GM23248 (cell line): ENCODE results near the gene HCN1. TPM values are rescaled to one million over a fixed set of nuclear protein-coding genes. Genes with fewer than 3 reads are reported as not detected.
"Not testable (repeated sequence)": the region's sequence is repeated elsewhere in the genome, so short reads cannot be mapped to it uniquely, and the experiment has no call there.

Experiments
- DNase-seq: peaks from one replicate; pipeline ENCODE4 v3.0.0-alpha.2; 2015
- H2AFZ ChIP-seq: fragments of 200-600 bp; sonication (generic); 2 replicates; pipeline ENCODE4 v1.6.1; 2016; ENCODE audit warnings: antibody characterized with exemption
- H3F3A ChIP-seq: fragments of 200-600 bp; sonication (generic); 2 replicates; pipeline ENCODE4 v1.6.1; 2016; ENCODE audit warnings: mild to moderate bottlenecking, antibody characterized with exemption, mixed run types; ENCODE audit not compliant: insufficient read depth
- H3K27ac ChIP-seq: fragments of 200-600 bp; sonication (generic); 2 replicates; pipeline ENCODE4 v1.5.1; 2016; ENCODE audit warnings: mild to moderate bottlenecking
- H3K27me3 ChIP-seq: fragments of 200-600 bp; sonication (generic); replicated peaks from 2 replicates; pipeline ENCODE4 v1.6.1; 2016; ENCODE audit warnings: mild to moderate bottlenecking; ENCODE audit not compliant: insufficient read depth
- H3K36me3 ChIP-seq: fragments of 200-600 bp; sonication (generic); 2 replicates; pipeline ENCODE4 v1.6.1; 2016; ENCODE audit warnings: low read depth, mild to moderate bottlenecking
- H3K4me1 ChIP-seq: fragments of 200-600 bp; sonication (generic); 2 replicates; pipeline ENCODE4 v1.6.1; 2016; ENCODE audit warnings: mild to moderate bottlenecking; ENCODE audit not compliant: insufficient read depth
- H3K4me2 ChIP-seq: fragments of 200-600 bp; sonication (generic); one replicate; pipeline ENCODE4 v1.6.1; 2016; ENCODE audit warnings: mild to moderate bottlenecking; ENCODE audit not compliant: unreplicated experiment
- H3K4me3 ChIP-seq: fragments of 200-600 bp; sonication (generic); 2 replicates; pipeline ENCODE4 v1.5.1; 2016; ENCODE audit warnings: mild to moderate bottlenecking
- H3K79me2 ChIP-seq: fragments of 200-600 bp; sonication (generic); 2 replicates; pipeline ENCODE4 v1.6.1; 2016; ENCODE audit warnings: mild to moderate bottlenecking; ENCODE audit not compliant: insufficient read depth
- H3K9ac ChIP-seq: fragments of 200-600 bp; sonication (generic); 2 replicates; pipeline ENCODE4 v1.6.1; 2016; ENCODE audit warnings: mild to moderate bottlenecking
- H3K9me2 ChIP-seq: fragments of 200-600 bp; sonication (generic); 2 replicates; pipeline ENCODE4 v1.6.1; 2016; ENCODE audit warnings: mixed run types, mild to moderate bottlenecking, moderate library complexity; ENCODE audit not compliant: insufficient read depth
- H3K9me3 ChIP-seq: fragments of 200-600 bp; sonication (generic); one replicate; pipeline ENCODE4 v1.6.1; 2017; ENCODE audit warnings: low read depth
- H4K20me1 ChIP-seq: fragments of 200-600 bp; sonication (generic); 2 replicates; pipeline ENCODE4 v1.6.0; 2016; ENCODE audit not compliant: insufficient read depth
- EZH2 ChIP-seq: fragments of 200-600 bp; sonication (generic); IDR thresholded peaks from 2 replicates; pipeline ENCODE4 v1.6.1; 2018; ENCODE audit warnings: antibody characterized with exemption, mild to moderate bottlenecking; ENCODE audit not compliant: insufficient read depth, poor library complexity, severe bottlenecking
- EZH2phosphoT487 ChIP-seq: fragments of 200-600 bp; sonication (generic); IDR thresholded peaks from 2 replicates; pipeline ENCODE4 v1.6.1; 2018; ENCODE audit warnings: antibody characterized with exemption, moderate library complexity, mild to moderate bottlenecking, low read depth; ENCODE audit not compliant: insufficient read depth
- WGBS, 2 experiments: methylation state at CpG; one replicate each; pipeline ENCODE4 v1.1.6; 2015 to 2017; ENCODE audit warnings: low lambda C conversion rate in 2 of 2, low coverage in 1 of 2; ENCODE audit errors: missing lambda C conversion rate in 2 of 2; 5-methylcytosine and 5-hydroxymethylcytosine counted together
- in situ Hi-C: fragments of 300-500 bp; cut with MboI; formaldehyde crosslinking; loops from 2 replicates; pipeline ENCODE4 v1.15.0; 2020
- polyA plus RNA-seq: library from polyadenylated mRNA; unstranded; fragments of >200 nt; fragmentation: Nextera tagmentation; extraction: Ambion mirVana; gene quantifications from 2 replicates; pipeline ENCODE4 v1.2.1, GENCODE V29; 2016
- total RNA-seq: library from RNA; depleted of rRNA; stranded (reverse); fragments of >200 nt; shearing (Covaris generic); gene quantifications from 2 replicates; pipeline ENCODE4 v1.2.3, GENCODE V29; 2014

HCN1 gene
- total and polyA plus RNA-seq, 2 experiments from 2014 or later: not detected

- Histone ChIP-seq H3K4me1 (no peaks in the 10 kb centered on the region), H3K27me3 (no peaks in the 10 kb centered on the region), H3K9me3 (peaks cover 3% of the 10 kb centered on the region), H4K20me1 (no peaks in the 10 kb centered on the region), H2AFZ (no peak overlapping the region), H3K4me3 (no peak overlapping the region), H3K79me2 (no peaks in the 10 kb centered on the region), H3K36me3 (no peaks in the 10 kb centered on the region), H3K27ac (no peak overlapping the region), H3K9me2 (no peaks in the 10 kb centered on the region), H3K9ac (no peak overlapping the region), H3K4me2 (no peak overlapping the region), H3F3A (no peaks in the 10 kb centered on the region)
- no peak for TF ChIP-seq EZH2phosphoT487
- no peak for TF ChIP-seq EZH2
- no peak for DNase-seq
- 20 to 31% methylated on average over 3 of the region's 3 CpGs for WGBS, 2 experiments
- in situ Hi-C loops: no loop called here
Measured at GRCh38 chr5:45617859-45618416, 78.2 kb downstream of the HCN1 start.

- Histone ChIP-seq H3K9me2 (no peaks in the 10 kb centered on the region), H3K9ac (no peak overlapping the region), H3K36me3 (no peaks in the 10 kb centered on the region), H3K27me3 (no peaks in the 10 kb centered on the region), H3K9me3 (no peaks in the 10 kb centered on the region), H3K4me3 (no peak overlapping the region), H3F3A (no peaks in the 10 kb centered on the region), H3K4me1 (no peaks in the 10 kb centered on the region), H3K27ac (no peak overlapping the region), H2AFZ (no peak overlapping the region), H3K79me2 (no peaks in the 10 kb centered on the region), H3K4me2 (no peak overlapping the region), H4K20me1 (no peaks in the 10 kb centered on the region)
- 35 to 38% methylated on average over 3 of the region's 3 CpGs for WGBS, 2 experiments
- in situ Hi-C loops: no loop called here
- TF ChIP-seq EZH2 (no peak), EZH2phosphoT487 (no peak)
- no peak for DNase-seq
Measured at GRCh38 chr5:45609661-45610060, 86.5 kb downstream of the HCN1 start.

- no peaks in the 10 kb centered on the region for H3K4me1 ChIP-seq
- H3K9me3 ChIP-seq: no peaks in the 10 kb centered on the region
- H3K36me3 ChIP-seq: no peaks in the 10 kb centered on the region
- H3F3A ChIP-seq: no peaks in the 10 kb centered on the region
- H3K9ac ChIP-seq: no peak overlapping the region
- no peak overlapping the region for H3K27ac ChIP-seq
- H3K79me2 ChIP-seq: no peaks in the 10 kb centered on the region
- in situ Hi-C loops: no loop called here
- no peak overlapping the region for H3K4me2 ChIP-seq
- H3K27me3 ChIP-seq: no peaks in the 10 kb centered on the region
- no peak for DNase-seq
- no peak for TF ChIP-seq EZH2
- no peak for TF ChIP-seq EZH2phosphoT487
- H2AFZ ChIP-seq: no peak overlapping the region
- H3K4me3 ChIP-seq: no peak overlapping the region
- H4K20me1 ChIP-seq: no peaks in the 10 kb centered on the region
- 17 to 25% methylated on average over 2 of the region's 2 CpGs for WGBS, 2 experiments
- H3K9me2 ChIP-seq: no peaks in the 10 kb centered on the region
Measured at GRCh38 chr5:45604092-45604491, 92.1 kb downstream of the HCN1 start.

- Histone ChIP-seq H3K4me2 (no peak overlapping the region), H3K27ac (no peak overlapping the region), H3K79me2 (no peaks in the 10 kb centered on the region), H2AFZ (no peak overlapping the region), H3K4me1 (no peaks in the 10 kb centered on the region), H3K9me2 (no peaks in the 10 kb centered on the region), H4K20me1 (no peaks in the 10 kb centered on the region), H3F3A (no peaks in the 10 kb centered on the region), H3K36me3 (no peaks in the 10 kb centered on the region), H3K9ac (no peak overlapping the region), H3K27me3 (no peaks in the 10 kb centered on the region), H3K4me3 (no peak overlapping the region), H3K9me3 (no peaks in the 10 kb centered on the region)
- in situ Hi-C loops: no loop called here
- WGBS, 2 experiments: 8 to 13% methylated on average over 3 of the region's 3 CpGs
- TF ChIP-seq EZH2phosphoT487 (no peak), EZH2 (no peak)
- no peak for DNase-seq
Measured at GRCh38 chr5:45601424-45601823, 94.8 kb downstream of the HCN1 start.

- in situ Hi-C loops: no loop called here
- no peaks in the 10 kb centered on the region for H3K79me2 ChIP-seq
Measured at GRCh38 chr5:45596320-45596719, 99.9 kb downstream of the HCN1 start.

GRCh38 chr5:45586001-45586400 is 110.2 kb downstream of the HCN1 start:
- H3K27me3 ChIP-seq, H4K20me1 ChIP-seq, H3K36me3 ChIP-seq, H2AFZ ChIP-seq, H3K27ac ChIP-seq, H3K9me2 ChIP-seq, H3K4me3 ChIP-seq, H3F3A ChIP-seq, H3K4me1 ChIP-seq, H3K79me2 ChIP-seq, in situ Hi-C loops, H3K9me3 ChIP-seq, H3K9ac ChIP-seq, DNase-seq, H3K4me2 ChIP-seq: not testable (repeated sequence)
- WGBS, 2 experiments: 24 to 31% methylated on average over 8 of the region's 8 CpGs

More at GRCh38 chr5:45596320-45596719, 99.9 kb downstream of the HCN1 start:
- Histone ChIP-seq H2AFZ (no peak overlapping the region), H4K20me1 (no peaks in the 10 kb centered on the region), H3K4me1 (no peaks in the 10 kb centered on the region), H3K9ac (no peak overlapping the region), H3K9me2 (no peaks in the 10 kb centered on the region), H3K9me3 (no peaks in the 10 kb centered on the region), H3K4me3 (no peak overlapping the region), H3K36me3 (no peaks in the 10 kb centered on the region), H3F3A (no peaks in the 10 kb centered on the region), H3K4me2 (no peak overlapping the region), H3K27ac (no peak overlapping the region), H3K27me3 (no peaks in the 10 kb centered on the region)
- DNase-seq: no peak
- TF ChIP-seq EZH2: no peak
- TF ChIP-seq EZH2phosphoT487: no peak
